Measurements from ENCODE around the gene AMT. TPM values are rescaled to one million over a fixed set of nuclear protein-coding genes. Genes with fewer than 3 reads are reported as not detected.
A peak's percentile ranks its signal among the peaks of the same experiment; 100 is the strongest.

The AMT gene
- total RNA-seq, 1 experiment from 2014 or later, result 66.6 TPM

DNA sequence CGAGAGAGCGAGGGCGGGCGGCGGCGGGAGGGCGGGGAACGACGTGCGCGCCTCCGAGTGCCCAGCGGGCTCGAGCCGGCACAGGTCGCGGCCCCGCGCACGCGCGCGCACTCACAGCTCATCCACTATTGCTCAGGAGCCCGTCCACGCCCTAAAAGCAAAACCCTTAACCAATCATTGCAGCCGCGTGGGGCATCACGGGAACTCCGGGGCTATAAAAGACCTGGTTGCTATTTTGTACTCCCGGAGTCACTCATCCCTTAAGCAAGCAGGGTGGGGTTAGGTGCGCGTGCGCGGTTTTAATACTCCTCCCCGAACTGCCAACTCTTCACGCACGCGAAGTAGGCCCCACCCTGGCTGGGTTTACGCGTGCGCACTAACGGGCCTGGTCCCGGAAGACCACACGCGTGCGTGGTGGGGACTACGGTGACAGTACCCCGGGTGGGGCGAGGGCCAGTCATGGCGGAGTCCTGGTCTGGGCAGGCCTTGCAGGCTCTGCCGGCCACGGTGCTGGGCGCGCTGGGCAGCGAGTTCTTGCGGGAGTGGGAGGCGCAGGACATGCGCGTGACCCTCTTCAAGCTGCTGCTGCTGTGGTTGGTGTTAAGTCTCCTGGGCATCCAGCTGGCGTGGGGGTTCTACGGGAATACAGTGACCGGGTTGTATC is 10.2 kb downstream of the AMT start, which contains the start of the genes RHOA and TCTA (continued):
- TF ChIP-seq ZNF138 (CRISPR knock-in tag; conservative IDR thresholded peaks at IDR 0.05) (no peak), JUN (CRISPR knock-in tag; IDR thresholded peaks at IDR 0.05) (no peak), NFYB (CRISPR knock-in tag; conservative IDR thresholded peaks at IDR 0.05; ENCODE audit: low read depth) (peak; percentile 60), E2F1 (CRISPR knock-in tag; IDR thresholded peaks at IDR 0.05) (no peak), ZNF425 (CRISPR knock-in tag; conservative IDR thresholded peaks at IDR 0.05) (no peak), NR3C1 (CRISPR knock-in tag; conservative IDR thresholded peaks at IDR 0.05; ENCODE audit: low read depth) (no peak), GRHL2 (CRISPR knock-in tag; IDR thresholded peaks at IDR 0.05; ENCODE audit: insufficient replicate concordance, severe bottlenecking) (no peak)
- TF ChIP-seq, protein P1, sequence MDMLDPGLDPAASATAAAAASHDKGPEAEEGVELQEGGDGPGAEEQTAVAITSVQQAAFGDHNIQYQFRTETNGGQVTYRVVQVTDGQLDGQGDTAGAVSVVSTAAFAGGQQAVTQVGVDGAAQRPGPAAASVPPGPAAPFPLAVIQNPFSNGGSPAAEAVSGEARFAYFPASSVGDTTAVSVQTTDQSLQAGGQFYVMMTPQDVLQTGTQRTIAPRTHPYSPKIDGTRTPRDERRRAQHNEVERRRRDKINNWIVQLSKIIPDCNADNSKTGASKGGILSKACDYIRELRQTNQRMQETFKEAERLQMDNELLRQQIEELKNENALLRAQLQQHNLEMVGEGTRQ (CRISPR knock-in tag; IDR thresholded peaks at IDR 0.05), result no peak; the same call in none of the 2 replicates
- TF ChIP-seq, protein P2, sequence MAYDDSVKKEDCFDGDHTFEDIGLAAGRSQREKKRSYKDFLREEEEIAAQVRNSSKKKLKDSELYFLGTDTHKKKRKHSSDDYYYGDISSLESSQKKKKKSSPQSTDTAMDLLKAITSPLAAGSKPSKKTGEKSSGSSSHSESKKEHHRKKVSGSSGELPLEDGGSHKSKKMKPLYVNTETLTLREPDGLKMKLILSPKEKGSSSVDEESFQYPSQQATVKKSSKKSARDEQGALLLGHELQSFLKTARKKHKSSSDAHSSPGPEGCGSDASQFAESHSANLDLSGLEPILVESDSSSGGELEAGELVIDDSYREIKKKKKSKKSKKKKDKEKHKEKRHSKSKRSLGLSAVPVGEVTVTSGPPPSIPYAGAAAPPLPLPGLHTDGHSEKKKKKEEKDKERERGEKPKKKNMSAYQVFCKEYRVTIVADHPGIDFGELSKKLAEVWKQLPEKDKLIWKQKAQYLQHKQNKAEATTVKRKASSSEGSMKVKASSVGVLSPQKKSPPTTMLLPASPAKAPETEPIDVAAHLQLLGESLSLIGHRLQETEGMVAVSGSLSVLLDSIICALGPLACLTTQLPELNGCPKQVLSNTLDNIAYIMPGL (CRISPR knock-in tag; IDR thresholded peaks at IDR 0.05), result no peak; the same call in 1 of the 2 replicates
- TF ChIP-seq, protein P3, sequence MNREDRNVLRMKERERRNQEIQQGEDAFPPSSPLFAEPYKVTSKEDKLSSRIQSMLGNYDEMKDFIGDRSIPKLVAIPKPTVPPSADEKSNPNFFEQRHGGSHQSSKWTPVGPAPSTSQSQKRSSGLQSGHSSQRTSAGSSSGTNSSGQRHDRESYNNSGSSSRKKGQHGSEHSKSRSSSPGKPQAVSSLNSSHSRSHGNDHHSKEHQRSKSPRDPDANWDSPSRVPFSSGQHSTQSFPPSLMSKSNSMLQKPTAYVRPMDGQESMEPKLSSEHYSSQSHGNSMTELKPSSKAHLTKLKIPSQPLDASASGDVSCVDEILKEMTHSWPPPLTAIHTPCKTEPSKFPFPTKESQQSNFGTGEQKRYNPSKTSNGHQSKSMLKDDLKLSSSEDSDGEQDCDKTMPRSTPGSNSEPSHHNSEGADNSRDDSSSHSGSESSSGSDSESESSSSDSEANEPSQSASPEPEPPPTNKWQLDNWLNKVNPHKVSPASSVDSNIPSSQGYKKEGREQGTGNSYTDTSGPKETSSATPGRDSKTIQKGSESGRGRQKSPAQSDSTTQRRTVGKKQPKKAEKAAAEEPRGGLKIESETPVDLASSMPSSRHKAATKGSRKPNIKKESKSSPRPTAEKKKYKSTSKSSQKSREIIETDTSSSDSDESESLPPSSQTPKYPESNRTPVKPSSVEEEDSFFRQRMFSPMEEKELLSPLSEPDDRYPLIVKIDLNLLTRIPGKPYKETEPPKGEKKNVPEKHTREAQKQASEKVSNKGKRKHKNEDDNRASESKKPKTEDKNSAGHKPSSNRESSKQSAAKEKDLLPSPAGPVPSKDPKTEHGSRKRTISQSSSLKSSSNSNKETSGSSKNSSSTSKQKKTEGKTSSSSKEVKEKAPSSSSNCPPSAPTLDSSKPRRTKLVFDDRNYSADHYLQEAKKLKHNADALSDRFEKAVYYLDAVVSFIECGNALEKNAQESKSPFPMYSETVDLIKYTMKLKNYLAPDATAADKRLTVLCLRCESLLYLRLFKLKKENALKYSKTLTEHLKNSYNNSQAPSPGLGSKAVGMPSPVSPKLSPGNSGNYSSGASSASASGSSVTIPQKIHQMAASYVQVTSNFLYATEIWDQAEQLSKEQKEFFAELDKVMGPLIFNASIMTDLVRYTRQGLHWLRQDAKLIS (CRISPR knock-in tag; IDR thresholded peaks at IDR 0.05; ENCODE audit: borderline replicate concordance), result no peak

DNA sequence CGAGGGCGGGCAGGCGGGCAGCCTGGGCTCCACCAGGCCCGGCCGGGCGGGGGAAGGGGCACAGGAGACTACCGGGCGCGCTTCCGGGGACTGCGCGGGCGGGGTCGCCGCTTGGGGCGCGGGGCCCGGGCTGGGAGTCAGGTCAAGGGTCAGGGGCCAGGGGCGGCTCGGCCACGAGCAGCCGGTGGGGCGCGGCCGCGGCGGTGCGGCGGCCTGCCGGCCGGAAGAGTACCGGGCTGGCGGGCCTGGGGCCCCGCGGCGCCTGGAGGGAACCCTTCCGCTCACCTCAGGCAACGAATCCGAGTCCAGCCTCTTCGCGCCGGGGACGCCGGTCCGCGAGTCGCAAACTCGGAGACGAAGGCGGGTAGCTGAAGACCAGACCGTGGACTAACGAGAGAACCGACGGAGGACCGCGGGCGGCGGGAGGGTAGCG is 10.7 kb downstream of the AMT start:
- H3K4me3 Mint-ChIP-seq, result peak overlapping the region; percentile 97
- peaks cover 40% of the 10 kb centered on the region for H3K4me1 Mint-ChIP-seq
- POLR2A ChIA-PET, result interaction anchor here (0.6 to 2.2 kb wide), 7 partner anchors 11 to 1750 kb away, joined by 3 to 16 read pairs (median 5); partner anchors contain the start of genes NICN1, QRICH1 and USP4
- no peaks in the 10 kb centered on the region for H3K9me3 Mint-ChIP-seq
- peak; percentile 66 for DNase-seq (ENCODE audit: low spot score)
- CTCF ChIA-PET, result interaction anchor here (0.8 to 2.3 kb wide), 6 partner anchors 11 to 240 kb away, joined by 3 to 15 read pairs (median 5); partner anchors contain the start of genes AMT, KLHDC8B and USP4
- H3K27ac Mint-ChIP-seq, result no peak overlapping the region; the same call in 1 of the 2 replicates
- no peaks in the 10 kb centered on the region for H3K27me3 Mint-ChIP-seq (ENCODE audit: low read depth)
- peak; percentile 25 for ATAC-seq
- peaks cover 4% of the 10 kb centered on the region; the same call in 1 of the 2 replicates for H3K36me3 Mint-ChIP-seq
- TF ChIP-seq FOXK1 (CRISPR knock-in tag; IDR thresholded peaks at IDR 0.05) (no peak), FOXP1 (CRISPR knock-in tag; IDR thresholded peaks at IDR 0.05; ENCODE audit: borderline replicate concordance) (no peak; the same call in 1 of the 2 replicates), MXD4 (CRISPR knock-in tag; IDR thresholded peaks at IDR 0.05; ENCODE audit: borderline replicate concordance) (no peak), CREM (CRISPR knock-in tag; IDR thresholded peaks at IDR 0.05) (0 out of 2 replicates have a peak, but pooled peaks have one; percentile 43), NR1H2 (CRISPR knock-in tag; IDR thresholded peaks at IDR 0.05) (no peak), RELA (CRISPR knock-in tag; IDR thresholded peaks at IDR 0.05; ENCODE audit: borderline replicate concordance) (no peak), ZNF532 (CRISPR knock-in tag; IDR thresholded peaks at IDR 0.05; ENCODE audit: borderline replicate concordance) (no peak), TP53 (CRISPR knock-in tag; IDR thresholded peaks at IDR 0.05) (no peak)
